Brain microvascular endothelial cell (primary cell): ENCODE measurements around the gene ADGRD1.

Experiments used
- DNase-seq: peaks from one replicate; pipeline ENCODE4 v3.0.0-alpha.2; 2020
- H3K27ac ChIP-seq: fragments of 250-450 bp; sonication (Bioruptor Pico); 2 replicates; pipeline ENCODE4 v1.5.1; 2020; ENCODE audit warnings: mild to moderate bottlenecking, moderate library complexity
- H3K27me3 ChIP-seq: fragments of 250-450 bp; sonication (Bioruptor Pico); replicated peaks from 2 replicates; pipeline ENCODE4 v1.5.1; 2020; ENCODE audit warnings: mild to moderate bottlenecking
- H3K36me3 ChIP-seq: fragments of 250-450 bp; sonication (Bioruptor Pico); replicated peaks from 2 replicates; pipeline ENCODE4 v1.5.1; 2020; ENCODE audit warnings: mild to moderate bottlenecking
- H3K4me3 ChIP-seq: 2 replicates; pipeline ENCODE4 v1.5.1; 2011; ENCODE audit warnings: low read depth, mild to moderate bottlenecking, control low read depth, low read length, moderate library complexity
- CTCF ChIP-seq: IDR thresholded peaks from 2 replicates; pipeline ENCODE4 v1.5.1; 2011; ENCODE audit warnings: low read depth, mild to moderate bottlenecking, moderate library complexity, low read length, control low read depth, inconsistent platforms; ENCODE audit errors: missing control alignments
- in situ Hi-C: cut with HindIII; loops from 2 replicates; pipeline ENCODE4 v1.10.0; 2017; ENCODE audit warnings: low sequenced_read_pairs, low pct_ligation_motif_present

ADGRD1 gene

GRCh38 chr12:130944878-130945277, 8.8 kb upstream of the ADGRD1 start:
- TF ChIP-seq CTCF = no peak
- DNase-seq = no peak
- in situ Hi-C loops = no loop called here

DNA sequence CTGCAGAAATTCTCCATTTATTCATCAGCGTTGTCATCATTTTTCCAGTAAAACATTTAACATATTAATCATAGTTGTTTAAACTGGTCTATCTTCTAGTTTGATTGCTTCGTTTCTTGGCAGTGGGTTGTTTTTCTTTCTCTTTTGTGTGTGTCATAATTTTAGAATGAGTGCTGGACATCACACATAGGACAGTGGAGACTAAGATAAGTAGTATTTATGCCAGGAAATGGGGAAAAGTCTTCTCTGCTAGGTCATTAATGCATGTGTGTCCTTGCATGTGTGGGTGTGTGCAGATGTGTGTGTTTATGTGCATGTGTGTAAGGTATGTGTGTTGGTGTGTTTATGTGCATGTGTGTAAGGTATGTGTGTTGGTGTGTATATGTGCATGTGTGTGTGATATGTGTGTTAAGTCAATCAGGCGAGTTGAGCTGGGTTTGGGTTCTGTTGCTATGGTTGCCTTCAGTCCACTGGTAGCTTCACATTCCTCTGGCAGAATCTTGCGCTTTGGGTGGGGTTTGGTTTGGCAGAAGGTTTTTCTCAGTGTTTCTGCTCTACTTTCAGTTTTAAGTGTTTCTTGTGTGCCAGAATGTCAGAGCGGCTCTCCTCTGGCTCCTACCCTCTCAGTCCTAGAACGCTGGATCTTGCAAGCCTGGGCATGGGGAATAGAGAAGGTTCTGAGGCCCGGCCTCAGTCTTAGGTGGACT, 7.8 kb upstream of the ADGRD1 start:
- in situ Hi-C loops = no loop called here
- no peak for TF ChIP-seq CTCF
- Histone ChIP-seq H3K27ac (no peak overlapping the region), H3K27me3 (no peaks in the 10 kb centered on the region), H3K36me3 (no peaks in the 10 kb centered on the region), H3K4me3 (no peak overlapping the region)
- no peak for DNase-seq

More at GRCh38 chr12:130944878-130945277, 8.8 kb upstream of the ADGRD1 start:
- Histone ChIP-seq H3K4me3 (no peak overlapping the region), H3K27me3 (no peaks in the 10 kb centered on the region), H3K36me3 (no peaks in the 10 kb centered on the region), H3K27ac (no peak overlapping the region)

- in situ Hi-C loops = no loop called here
- TF ChIP-seq CTCF = no peak
Observed at GRCh38 chr12:130947028-130947613, 6.6 kb upstream of the ADGRD1 start.

DNA sequence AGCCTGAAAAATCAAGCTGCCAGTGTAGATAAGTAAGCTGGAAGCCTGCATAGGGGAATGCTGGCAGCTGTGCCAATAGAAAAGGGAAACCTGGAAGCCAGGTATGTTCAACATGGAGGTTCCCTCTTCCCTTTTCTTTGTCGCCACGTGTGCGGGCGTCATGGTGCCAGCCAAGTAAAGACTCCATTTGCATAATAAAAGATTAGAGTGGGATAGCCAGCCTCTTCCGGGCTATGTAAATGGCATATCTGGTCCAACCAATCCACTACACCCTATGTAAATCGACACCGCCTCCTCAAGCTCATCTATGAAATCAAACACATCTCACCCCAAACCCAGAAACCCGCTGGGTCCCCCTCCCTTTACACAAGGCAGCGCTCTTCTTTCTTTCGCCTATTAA, 5.6 kb upstream of the ADGRD1 start:
- no peaks in the 10 kb centered on the region for H3K36me3 ChIP-seq
- in situ Hi-C loops = no loop called here
- peaks cover 2% of the 10 kb centered on the region for H3K27me3 ChIP-seq
- no peak for TF ChIP-seq CTCF
- no peak for DNase-seq
- H3K27ac ChIP-seq = no peak overlapping the region
- H3K4me3 ChIP-seq = no peak overlapping the region

More at GRCh38 chr12:130947028-130947613, 6.6 kb upstream of the ADGRD1 start:
- no peak for DNase-seq
- Histone ChIP-seq H3K4me3 (no peak overlapping the region), H3K27ac (no peak overlapping the region), H3K36me3 (no peaks in the 10 kb centered on the region), H3K27me3 (no peaks in the 10 kb centered on the region)

DNA sequence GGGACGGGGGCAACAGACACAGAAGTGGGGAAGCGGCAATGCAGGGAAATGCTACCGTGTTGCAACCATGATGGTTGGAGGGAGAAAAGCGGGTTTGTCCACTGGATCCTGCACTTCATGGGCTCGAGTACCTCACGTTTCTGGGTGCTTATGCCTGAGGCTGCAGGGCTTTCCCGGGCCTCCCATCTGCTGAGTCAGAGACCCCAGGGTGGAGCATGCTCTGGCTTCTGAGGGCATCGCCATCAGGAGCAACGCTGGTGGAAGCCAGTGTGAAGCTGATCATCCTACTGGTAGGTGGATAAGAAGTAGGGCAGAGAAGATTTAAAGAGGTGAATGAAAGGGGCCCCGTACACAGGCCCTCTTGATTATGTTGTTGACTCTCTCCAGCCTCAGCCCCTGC, 5.0 kb upstream of the ADGRD1 start:
- H3K27ac ChIP-seq = no peak overlapping the region
- H3K36me3 ChIP-seq = no peaks in the 10 kb centered on the region
- TF ChIP-seq CTCF = no peak
- in situ Hi-C loops = no loop called here
- DNase-seq = no peak
- H3K27me3 ChIP-seq = peaks cover 8% of the 10 kb centered on the region
- no peak overlapping the region for H3K4me3 ChIP-seq
